Measurements from ENCODE around the gene GPX1. TPM values are rescaled to one million over a fixed set of nuclear protein-coding genes. Genes with fewer than 3 reads are reported as not detected.
"Not testable (repeated sequence)": the region's sequence is repeated elsewhere in the genome, so short reads cannot be mapped to it uniquely, and the experiment has no call there.

The GPX1 gene
- total and polyA plus RNA-seq, 4 donors, result 106 to 879 (median 515) TPM

DNA sequence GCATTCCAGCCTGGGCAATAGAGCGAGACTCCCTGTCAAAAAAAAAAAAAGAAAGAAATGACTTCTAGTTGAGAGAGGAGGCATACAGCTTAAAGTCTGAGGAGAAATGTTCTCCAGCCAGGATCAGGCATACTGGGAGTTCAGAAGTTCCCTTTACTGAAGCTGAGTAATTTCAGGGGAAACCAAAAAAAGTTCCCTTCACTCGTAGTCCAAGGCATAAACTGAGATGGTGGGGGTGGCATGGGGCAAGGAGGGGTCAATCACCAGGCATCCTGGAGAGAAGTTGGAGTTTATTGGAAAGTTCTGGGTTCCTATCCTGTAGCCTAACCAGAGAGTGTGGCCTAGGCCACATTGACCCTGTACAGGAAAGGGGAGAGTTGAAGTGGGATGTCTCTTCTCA lies 5.9 kb downstream of the GPX1 start:
- ATAC-seq (ENCODE audit: insufficient read depth, low FRiP score), result no peak

GRCh38 chr3:49351521-49352011 lies 6.6 kb downstream of the GPX1 start:
- 7 to 10% methylated on average over 1 of the region's 1 CpG for WGBS, 2 donors
- peak overlapping the region in 1 of 2 donors; percentile 61 for H3K9ac ChIP-seq (ENCODE audit: insufficient read depth in 1 of 2, low read length in 2 of 2)
- no peaks in the 10 kb centered on the region for H3K27me3 ChIP-seq (ENCODE audit: control insufficient read depth in 3 of 3, insufficient read depth in 3 of 3, low read length in 2 of 3)
- H3K36me3 ChIP-seq (ENCODE audit: control insufficient read depth in 4 of 4, insufficient read depth in 4 of 4, low read length in 4 of 4), result peaks cover 4 to 11% (median 10%) of the 10 kb centered on the region in 4 donors
- H3K4me3 ChIP-seq, result no peak overlapping the region
- ATAC-seq (ENCODE audit: insufficient read depth, low FRiP score) (peak; percentile 28), DNase-seq (peak in 2 of 3 donors; percentile 9 to 42)
- H3K4me1 ChIP-seq (ENCODE audit: control insufficient read depth in 5 of 5, insufficient read depth in 5 of 5, low read length in 5 of 5), result peaks cover 0 to 12% (median 5%) of the 10 kb centered on the region in 5 donors
- TF ChIP-seq, protein P1, sequence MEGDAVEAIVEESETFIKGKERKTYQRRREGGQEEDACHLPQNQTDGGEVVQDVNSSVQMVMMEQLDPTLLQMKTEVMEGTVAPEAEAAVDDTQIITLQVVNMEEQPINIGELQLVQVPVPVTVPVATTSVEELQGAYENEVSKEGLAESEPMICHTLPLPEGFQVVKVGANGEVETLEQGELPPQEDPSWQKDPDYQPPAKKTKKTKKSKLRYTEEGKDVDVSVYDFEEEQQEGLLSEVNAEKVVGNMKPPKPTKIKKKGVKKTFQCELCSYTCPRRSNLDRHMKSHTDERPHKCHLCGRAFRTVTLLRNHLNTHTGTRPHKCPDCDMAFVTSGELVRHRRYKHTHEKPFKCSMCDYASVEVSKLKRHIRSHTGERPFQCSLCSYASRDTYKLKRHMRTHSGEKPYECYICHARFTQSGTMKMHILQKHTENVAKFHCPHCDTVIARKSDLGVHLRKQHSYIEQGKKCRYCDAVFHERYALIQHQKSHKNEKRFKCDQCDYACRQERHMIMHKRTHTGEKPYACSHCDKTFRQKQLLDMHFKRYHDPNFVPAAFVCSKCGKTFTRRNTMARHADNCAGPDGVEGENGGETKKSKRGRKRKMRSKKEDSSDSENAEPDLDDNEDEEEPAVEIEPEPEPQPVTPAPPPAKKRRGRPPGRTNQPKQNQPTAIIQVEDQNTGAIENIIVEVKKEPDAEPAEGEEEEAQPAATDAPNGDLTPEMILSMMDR (IDR thresholded peaks at IDR 0.05; ENCODE audit: control extremely low read depth, extremely low read depth), result no peak
- no peaks in the 10 kb centered on the region for H3K9me3 ChIP-seq (ENCODE audit: control insufficient read depth in 4 of 4, insufficient read depth in 3 of 4, low read length in 3 of 4)
- peak overlapping the region in 1 of 2 donors; percentile 93 for H3K27ac ChIP-seq (ENCODE audit: low read depth in 1 of 2, low read length in 1 of 2)

More for the DNA sequence above, 5.9 kb downstream of the GPX1 start:
- TF ChIP-seq, protein P1 (IDR thresholded peaks at IDR 0.05; ENCODE audit: control extremely low read depth, extremely low read depth), result no peak
- Histone ChIP-seq H3K9ac (ENCODE audit: insufficient read depth in 1 of 2, low read length in 2 of 2) (no peak overlapping the region), H3K27ac (ENCODE audit: low read depth in 1 of 2, low read length in 1 of 2) (peak overlapping the region in 1 of 2 donors; percentile 87), H3K4me3 (no peak overlapping the region), H3K27me3 (ENCODE audit: control insufficient read depth in 3 of 3, insufficient read depth in 3 of 3, low read length in 2 of 3) (no peaks in the 10 kb centered on the region), H3K36me3 (ENCODE audit: control insufficient read depth in 4 of 4, insufficient read depth in 4 of 4, low read length in 4 of 4) (peaks cover 5 to 12% (median 10%) of the 10 kb centered on the region in 4 donors), H3K9me3 (ENCODE audit: control insufficient read depth in 4 of 4, insufficient read depth in 3 of 4, low read length in 3 of 4) (no peaks in the 10 kb centered on the region), H3K4me1 (ENCODE audit: control insufficient read depth in 5 of 5, insufficient read depth in 5 of 5, low read length in 5 of 5) (peaks cover 0 to 8% (median 6%) of the 10 kb centered on the region in 5 donors)
- 53 to 57% methylated on average over 2 of the region's 2 CpGs for WGBS, 2 donors
- DNase-seq, result no peak

GRCh38 chr3:49349348-49350114 lies 8.6 kb downstream of the GPX1 start:
- Histone ChIP-seq H3K36me3 (ENCODE audit: control insufficient read depth in 4 of 4, insufficient read depth in 4 of 4, low read length in 4 of 4) (no peaks in the 10 kb centered on the region), H3K9ac (ENCODE audit: insufficient read depth in 1 of 2, low read length in 2 of 2) (no peak overlapping the region), H3K9me3 (ENCODE audit: control insufficient read depth in 4 of 4, insufficient read depth in 3 of 4, low read length in 3 of 4) (no peaks in the 10 kb centered on the region), H3K4me1 (ENCODE audit: control insufficient read depth in 5 of 5, insufficient read depth in 5 of 5, low read length in 5 of 5) (peaks cover 0 to 9% (median 0%) of the 10 kb centered on the region in 5 donors), H3K4me3 (no peak overlapping the region), H3K27me3 (ENCODE audit: control insufficient read depth in 3 of 3, insufficient read depth in 3 of 3, low read length in 2 of 3) (no peaks in the 10 kb centered on the region), H3K27ac (ENCODE audit: low read depth in 1 of 2, low read length in 1 of 2) (peak overlapping the region in 1 of 2 donors; percentile 49)
- DNase-seq, result no peak
- TF ChIP-seq, protein P1 (IDR thresholded peaks at IDR 0.05; ENCODE audit: control extremely low read depth, extremely low read depth), result no peak
- whole genome bisulfite sequencing, 2 donors, result 52 to 58% methylated on average over 3 of the region's 3 CpGs
- ATAC-seq (ENCODE audit: insufficient read depth, low FRiP score), result no peak

DNA sequence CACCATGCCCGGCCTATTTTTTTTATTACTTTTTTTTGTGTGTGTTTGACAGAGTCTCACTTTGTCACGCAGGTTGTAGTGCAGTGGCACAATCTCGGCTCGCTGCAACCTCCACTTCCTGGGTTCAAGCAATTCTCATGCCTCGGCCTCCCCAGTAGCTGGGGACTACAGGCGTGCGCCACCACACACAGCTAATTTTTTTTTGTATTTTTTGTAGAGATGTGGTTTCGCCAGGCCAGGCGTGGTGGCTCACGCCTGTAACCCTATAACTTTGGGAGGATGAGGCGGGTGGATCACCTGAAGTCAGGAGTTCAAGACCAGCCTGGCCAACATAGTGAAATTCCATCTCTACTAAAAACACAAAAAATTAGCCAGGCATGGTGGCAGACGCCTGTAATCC lies 9.8 kb downstream of the GPX1 start:
- 89 to 92% methylated on average over 12 of the region's 12 CpGs for WGBS, 2 donors
- peaks cover 0 to 13% (median 0%) of the 10 kb centered on the region in 5 donors for H3K4me1 ChIP-seq (ENCODE audit: control insufficient read depth in 5 of 5, insufficient read depth in 5 of 5, low read length in 5 of 5)
- not testable (repeated sequence) for H3K27ac ChIP-seq (ENCODE audit: low read depth in 1 of 2, low read length in 1 of 2)

More for the DNA sequence above, 9.8 kb downstream of the GPX1 start:
- not testable (repeated sequence) for H3K36me3 ChIP-seq (ENCODE audit: control insufficient read depth in 4 of 4, insufficient read depth in 4 of 4, low read length in 4 of 4); DNase-seq; H3K9ac ChIP-seq (ENCODE audit: insufficient read depth in 1 of 2, low read length in 2 of 2); H3K27me3 ChIP-seq (ENCODE audit: control insufficient read depth in 3 of 3, insufficient read depth in 3 of 3, low read length in 2 of 3); ATAC-seq (ENCODE audit: insufficient read depth, low FRiP score); H3K4me3 ChIP-seq; H3K9me3 ChIP-seq (ENCODE audit: control insufficient read depth in 4 of 4, insufficient read depth in 3 of 4, low read length in 3 of 4)
